Measurements from ENCODE around the gene EPHA6.

DNA sequence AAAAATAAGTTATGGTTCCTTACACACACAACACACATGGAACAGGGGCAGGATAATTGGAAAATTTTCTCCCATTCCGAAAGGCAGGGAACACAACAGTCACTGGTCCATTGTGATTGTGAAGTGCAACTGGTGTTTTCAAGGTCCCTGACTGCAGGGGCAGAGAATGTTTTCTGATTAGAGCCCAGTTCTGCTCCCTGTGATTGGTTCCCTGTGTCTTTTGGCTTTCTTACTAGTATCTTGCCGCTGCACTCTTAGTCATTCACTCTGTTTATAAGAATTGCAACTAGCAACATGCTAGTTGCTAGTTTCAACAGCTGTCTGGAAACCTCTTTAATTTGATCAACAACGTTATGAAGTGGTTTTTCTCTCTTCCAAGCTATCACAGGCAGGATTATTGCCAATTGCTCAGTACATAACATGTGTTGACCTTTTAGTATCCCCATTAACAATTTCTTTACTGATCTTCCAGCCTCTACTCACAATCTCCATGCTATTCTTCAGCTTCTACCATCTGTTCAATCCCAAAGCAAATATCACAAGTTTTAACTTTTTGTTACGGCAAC lies 177.5 kb downstream of the EPHA6 start:
- TF ChIP-seq CTCF (IDR thresholded peaks at IDR 0.05) = no peak
- TF ChIP-seq EP300 (IDR thresholded peaks at IDR 0.05) = no peak
